Measurements from ENCODE around the gene DSCAML1.

- no peak for TF ChIP-seq CTCF (IDR thresholded peaks at IDR 0.05)
- TF ChIP-seq POLR2A (IDR thresholded peaks at IDR 0.05): no peak
These were observed 155.8 kb downstream of the DSCAML1 start for GRCh38 chr11:117641008-117641915.
